LNCaP clone FGC (cell line): Measurements from ENCODE around the gene ANKH.
A peak's percentile ranks its signal among the peaks of the same experiment; 100 is the strongest.

Source experiments
- DNase-seq: peaks from one replicate; pipeline ENCODE4 v3.0.0-alpha.2; 2011; ENCODE audit warnings: low read depth
- H3K4me3 ChIP-seq: 2 replicates; pipeline ENCODE4 v1.5.1; 2011; ENCODE audit warnings: mild to moderate bottlenecking, low read depth, low read length, control low read depth
- CTCF ChIP-seq: IDR thresholded peaks from 2 replicates; pipeline ENCODE4 v1.5.1; 2012; ENCODE audit warnings: mild to moderate bottlenecking; ENCODE audit not compliant: control insufficient read depth, insufficient read depth; ENCODE audit errors: extremely low read depth

Gene ANKH

GRCh38 chr5:14696057-14696456 is 175.5 kb downstream of the ANKH start:
- TF ChIP-seq CTCF = no peak
- no peak overlapping the region for H3K4me3 ChIP-seq
- no peak for DNase-seq

GRCh38 chr5:14695152-14695551 is 176.4 kb downstream of the ANKH start:
- no peak overlapping the region for H3K4me3 ChIP-seq
- no peak for DNase-seq
- no peak for TF ChIP-seq CTCF

- H3K4me3 ChIP-seq = no peak overlapping the region
- no peak for DNase-seq
- TF ChIP-seq CTCF = no peak
Measured at GRCh38 chr5:14693070-14693469, 178.5 kb downstream of the ANKH start.

GRCh38 chr5:14687023-14687665 is 184.4 kb downstream of the ANKH start:
- H3K4me3 ChIP-seq = no peak overlapping the region
- TF ChIP-seq CTCF = no peak
- DNase-seq = no peak

- no peak for DNase-seq
- TF ChIP-seq CTCF = no peak
- no peak overlapping the region for H3K4me3 ChIP-seq
Measured at GRCh38 chr5:14686517-14686916, 185.1 kb downstream of the ANKH start.

- DNase-seq = peak; percentile 50
- H3K4me3 ChIP-seq = no peak overlapping the region
- peak; percentile 83 for TF ChIP-seq CTCF
Measured at GRCh38 chr5:14685757-14686156, 185.8 kb downstream of the ANKH start.

GRCh38 chr5:14684757-14685156 is 186.8 kb downstream of the ANKH start:
- DNase-seq = peak; percentile 97
- H3K4me3 ChIP-seq = no peak overlapping the region
- TF ChIP-seq CTCF = no peak
